ENCODE data around the gene TBPL1. TPM values are rescaled to one million over a fixed set of nuclear protein-coding genes. Genes with fewer than 3 reads are reported as not detected.

TBPL1 gene
- total RNA-seq, result 11.5 and 14.1 TPM in 2 replicates

DNA sequence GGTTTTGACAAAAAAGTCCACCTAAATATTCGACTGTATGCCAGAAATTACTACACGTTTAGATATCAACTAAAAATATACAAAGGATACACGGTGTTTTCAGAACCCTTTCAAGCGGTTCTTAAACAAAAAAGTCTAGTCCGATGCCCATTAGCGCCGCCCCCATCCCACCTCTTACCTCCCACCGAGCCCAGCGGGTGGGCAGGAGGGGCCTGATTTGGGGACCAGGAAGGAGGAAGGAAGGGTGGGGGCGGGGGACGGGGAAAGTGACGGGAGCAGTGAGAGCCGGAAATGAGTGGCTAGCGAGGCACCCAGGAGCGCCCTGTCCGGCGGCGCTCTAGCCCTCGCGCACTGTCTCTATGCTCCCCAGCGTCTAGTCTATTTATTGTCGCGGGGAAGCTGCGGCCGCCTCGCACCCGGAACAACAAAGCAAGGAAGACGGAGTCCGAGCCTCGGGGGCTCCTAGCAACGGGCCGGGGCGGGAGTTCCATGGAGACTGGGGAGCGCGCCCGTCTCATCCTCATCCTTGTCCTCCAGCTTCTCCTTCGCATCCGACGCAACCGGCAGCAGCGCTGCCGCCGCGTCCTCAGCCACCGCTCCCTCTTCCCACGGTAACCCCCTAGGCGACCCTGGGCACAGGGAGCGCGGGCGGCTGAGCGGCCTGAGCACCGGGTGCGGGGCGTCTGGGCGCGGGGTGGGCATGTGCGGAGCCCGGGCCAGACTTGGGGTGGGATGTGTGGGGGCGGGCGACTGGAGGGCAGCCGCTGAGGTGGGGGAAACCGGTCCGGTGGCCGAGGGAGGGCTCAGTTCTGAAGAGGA is at the start of gene TBPL1:
Gene TBPL1, plus strand, starts transcription at position 410 of the 819 bp plus-strand sequence. CDS start 26,902 bp downstream, outside the sequence.
- Histone ChIP-seq H3K4me2 (ENCODE audit: insufficient read depth, low read length) (peak within 1 kb of the TSS; percentile 97), H3K27me3 (ENCODE audit: insufficient read depth, low read length) (no peaks in the 10 kb centered on the region), H3K79me2 (ENCODE audit: insufficient read depth, low read length) (peaks cover 50% of the 10 kb centered on the region), H2AFZ (ENCODE audit: low read length) (peak within 1 kb of the TSS; percentile 92), H3K4me1 (ENCODE audit: insufficient read depth, low read length) (peaks cover 20% of the 10 kb centered on the region), H3K4me3 (ENCODE audit: insufficient read depth, low read length) (peak within 1 kb of the TSS; percentile 83), H3K9me3 (ENCODE audit: low read depth, low read length) (no peaks in the 10 kb centered on the region), H4K20me1 (ENCODE audit: insufficient read depth, low read length) (peaks cover 34% of the 10 kb centered on the region), H3K36me3 (ENCODE audit: insufficient read depth, low read length) (no peaks in the 10 kb centered on the region), H3K27ac (ENCODE audit: low read depth, low read length) (peak within 1 kb of the TSS; percentile 90)
- peak; percentile 96 for DNase-seq (ENCODE audit: insufficient read length, low spot score, missing footprints)
- TF ChIP-seq, protein P1, sequence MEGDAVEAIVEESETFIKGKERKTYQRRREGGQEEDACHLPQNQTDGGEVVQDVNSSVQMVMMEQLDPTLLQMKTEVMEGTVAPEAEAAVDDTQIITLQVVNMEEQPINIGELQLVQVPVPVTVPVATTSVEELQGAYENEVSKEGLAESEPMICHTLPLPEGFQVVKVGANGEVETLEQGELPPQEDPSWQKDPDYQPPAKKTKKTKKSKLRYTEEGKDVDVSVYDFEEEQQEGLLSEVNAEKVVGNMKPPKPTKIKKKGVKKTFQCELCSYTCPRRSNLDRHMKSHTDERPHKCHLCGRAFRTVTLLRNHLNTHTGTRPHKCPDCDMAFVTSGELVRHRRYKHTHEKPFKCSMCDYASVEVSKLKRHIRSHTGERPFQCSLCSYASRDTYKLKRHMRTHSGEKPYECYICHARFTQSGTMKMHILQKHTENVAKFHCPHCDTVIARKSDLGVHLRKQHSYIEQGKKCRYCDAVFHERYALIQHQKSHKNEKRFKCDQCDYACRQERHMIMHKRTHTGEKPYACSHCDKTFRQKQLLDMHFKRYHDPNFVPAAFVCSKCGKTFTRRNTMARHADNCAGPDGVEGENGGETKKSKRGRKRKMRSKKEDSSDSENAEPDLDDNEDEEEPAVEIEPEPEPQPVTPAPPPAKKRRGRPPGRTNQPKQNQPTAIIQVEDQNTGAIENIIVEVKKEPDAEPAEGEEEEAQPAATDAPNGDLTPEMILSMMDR (IDR thresholded peaks at IDR 0.05; ENCODE audit: extremely low read depth, low read depth, low read length), result no peak

DNA sequence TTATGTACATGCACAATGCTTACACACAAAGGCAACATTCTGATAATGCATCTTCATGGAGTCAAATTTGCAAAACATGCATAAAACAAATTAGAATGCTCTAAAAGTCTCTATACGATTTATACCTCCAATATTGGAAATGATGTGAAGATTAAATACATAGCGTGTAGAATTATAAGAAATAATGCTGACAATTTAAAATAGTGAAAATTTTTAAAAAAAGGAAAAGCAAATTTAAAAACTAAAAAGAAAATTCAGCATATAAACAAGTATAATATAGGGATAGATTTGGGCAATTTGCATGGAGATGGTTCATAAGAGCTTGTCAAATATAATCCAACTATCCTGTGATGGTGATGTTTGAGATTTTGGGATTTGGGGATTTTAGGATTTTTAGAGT is 49.2 kb upstream of the TBPL1 start:
- H3K36me3 ChIP-seq (ENCODE audit: insufficient read depth, low read length), result no peaks in the 10 kb centered on the region
- no peak for DNase-seq (ENCODE audit: insufficient read length, low spot score, missing footprints)
- no peak overlapping the region for H3K4me3 ChIP-seq (ENCODE audit: insufficient read depth, low read length)
- no peaks in the 10 kb centered on the region for H4K20me1 ChIP-seq (ENCODE audit: insufficient read depth, low read length)
- TF ChIP-seq, protein P1 (IDR thresholded peaks at IDR 0.05; ENCODE audit: extremely low read depth, low read depth, low read length), result no peak
- no peak overlapping the region for H3K27ac ChIP-seq (ENCODE audit: low read depth, low read length)
- H2AFZ ChIP-seq (ENCODE audit: low read length), result no peak overlapping the region
- H3K27me3 ChIP-seq (ENCODE audit: insufficient read depth, low read length), result peaks cover 28% of the 10 kb centered on the region
- H3K4me1 ChIP-seq (ENCODE audit: insufficient read depth, low read length), result no peaks in the 10 kb centered on the region
- no peak overlapping the region for H3K4me2 ChIP-seq (ENCODE audit: insufficient read depth, low read length)
- no peaks in the 10 kb centered on the region for H3K9me3 ChIP-seq (ENCODE audit: low read depth, low read length)
- no peaks in the 10 kb centered on the region for H3K79me2 ChIP-seq (ENCODE audit: insufficient read depth, low read length)

DNA sequence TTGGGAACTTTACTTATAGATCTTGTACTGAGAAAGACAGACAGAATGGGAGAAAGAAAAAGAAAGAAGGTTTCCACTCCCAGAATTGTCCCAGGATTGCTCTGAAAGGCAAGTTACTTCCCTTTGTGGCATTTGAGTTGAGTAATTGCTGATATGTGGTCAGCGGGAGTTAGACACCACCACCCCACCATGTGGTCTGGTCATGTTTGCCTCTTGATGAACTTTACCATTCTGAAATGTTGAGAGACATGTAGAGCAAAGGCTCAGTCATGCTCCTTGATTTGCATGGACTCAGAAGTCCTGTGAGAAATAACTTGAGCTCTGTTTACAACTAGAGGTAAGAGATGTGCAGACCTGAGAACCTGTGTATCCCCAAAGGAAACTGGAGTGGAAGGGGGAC is 47.0 kb upstream of the TBPL1 start:
- Histone ChIP-seq H3K4me3 (ENCODE audit: insufficient read depth, low read length) (no peak overlapping the region), H3K36me3 (ENCODE audit: insufficient read depth, low read length) (no peaks in the 10 kb centered on the region), H3K4me1 (ENCODE audit: insufficient read depth, low read length) (no peaks in the 10 kb centered on the region), H3K79me2 (ENCODE audit: insufficient read depth, low read length) (no peaks in the 10 kb centered on the region), H3K27me3 (ENCODE audit: insufficient read depth, low read length) (peaks cover 28% of the 10 kb centered on the region), H3K27ac (ENCODE audit: low read depth, low read length) (no peak overlapping the region), H3K9me3 (ENCODE audit: low read depth, low read length) (no peaks in the 10 kb centered on the region), H3K4me2 (ENCODE audit: insufficient read depth, low read length) (no peak overlapping the region), H4K20me1 (ENCODE audit: insufficient read depth, low read length) (no peaks in the 10 kb centered on the region), H2AFZ (ENCODE audit: low read length) (no peak overlapping the region)
- TF ChIP-seq, protein P1 (IDR thresholded peaks at IDR 0.05; ENCODE audit: extremely low read depth, low read depth, low read length), result no peak
- DNase-seq (ENCODE audit: insufficient read length, low spot score, missing footprints), result peak; percentile 37

DNA sequence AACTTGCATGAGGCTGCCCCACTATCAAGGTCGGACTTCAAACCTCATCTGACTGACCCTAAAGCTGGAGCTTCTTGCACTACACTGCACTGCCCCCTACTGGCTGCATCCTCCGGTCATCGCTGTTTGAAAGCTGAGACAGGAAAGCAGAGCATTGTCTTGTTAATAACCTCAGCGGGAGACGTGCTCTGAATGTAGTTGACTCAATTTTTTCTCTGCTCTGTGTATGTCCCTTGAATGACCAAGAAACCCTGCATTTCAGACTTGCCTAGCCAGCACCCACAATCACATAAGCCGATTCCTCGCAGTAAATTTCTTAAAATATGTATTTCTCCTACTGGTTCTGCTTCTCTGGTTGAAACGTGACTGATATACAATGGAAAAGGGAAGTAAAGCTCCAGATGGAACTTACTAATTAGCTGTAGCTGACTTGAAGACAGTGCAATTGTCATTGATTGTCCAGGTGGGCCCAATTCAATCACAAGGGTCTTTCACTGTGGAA is 36.3 kb upstream of the TBPL1 start:
- Histone ChIP-seq H3K4me3 (ENCODE audit: insufficient read depth, low read length) (peak overlapping the region; percentile 41), H3K27me3 (ENCODE audit: insufficient read depth, low read length) (no peaks in the 10 kb centered on the region), H2AFZ (ENCODE audit: low read length) (peak overlapping the region; percentile 88), H3K4me2 (ENCODE audit: insufficient read depth, low read length) (peak overlapping the region; percentile 76), H3K27ac (ENCODE audit: low read depth, low read length) (no peak overlapping the region), H3K4me1 (ENCODE audit: insufficient read depth, low read length) (peaks cover 3% of the 10 kb centered on the region), H3K36me3 (ENCODE audit: insufficient read depth, low read length) (no peaks in the 10 kb centered on the region), H3K79me2 (ENCODE audit: insufficient read depth, low read length) (no peaks in the 10 kb centered on the region), H3K9me3 (ENCODE audit: low read depth, low read length) (no peaks in the 10 kb centered on the region), H4K20me1 (ENCODE audit: insufficient read depth, low read length) (no peaks in the 10 kb centered on the region)
- DNase-seq (ENCODE audit: insufficient read length, low spot score, missing footprints), result peak; percentile 72
- TF ChIP-seq, protein P1 (IDR thresholded peaks at IDR 0.05; ENCODE audit: extremely low read depth, low read depth, low read length), result peak; percentile 97

All from osteoblast (primary cell).